Left renal pelvis (tissue), 4 donors: Measurements from ENCODE around the gene LEF1. TPM values are rescaled to one million over a fixed set of nuclear protein-coding genes. Genes with fewer than 3 reads are reported as not detected.

Experiments used
- DNase-seq, 4 donors: peaks; one replicate each; pipeline ENCODE4 v3.0.0-alpha.2; 2013; ENCODE audit warnings: low read depth in 4 of 4, low spot score in 3 of 4
- polyA plus RNA-seq, 4 donors: library from polyadenylated mRNA; unstranded; fragments of 120-200 nt; gene quantifications; one replicate each; pipeline ENCODE4 v1.2.1, GENCODE V29; 2013; ENCODE audit not compliant: insufficient read length in 4 of 4

The LEF1 gene
- polyA plus RNA-seq, 4 donors = 70.6 to 124 (median 84.9) TPM

DNA sequence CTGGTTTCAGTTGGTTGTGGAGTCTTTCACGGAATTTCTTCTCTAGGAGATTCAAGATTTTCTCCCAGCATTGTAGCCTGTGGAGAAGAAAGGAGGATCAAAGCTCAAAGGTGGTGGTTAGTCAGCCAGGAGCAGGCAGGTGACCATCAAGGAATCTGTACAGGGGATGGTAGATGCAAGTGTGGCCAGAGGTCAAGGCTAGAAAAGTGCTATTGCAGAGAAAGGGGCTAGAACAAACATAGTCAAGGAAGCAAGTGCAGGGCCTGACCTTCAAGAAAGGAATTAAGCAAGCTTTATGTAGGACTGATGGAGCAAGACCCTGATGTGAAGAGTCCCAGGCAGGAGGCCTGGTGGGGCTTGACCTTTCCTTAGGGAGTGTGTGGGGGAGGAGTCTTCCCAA lies 162.9 kb downstream of the LEF1 start:
- no peak for DNase-seq

- DNase-seq = no peak
These were observed 164.1 kb downstream of the LEF1 start for GRCh38 chr4:108004646-108005045.

DNA sequence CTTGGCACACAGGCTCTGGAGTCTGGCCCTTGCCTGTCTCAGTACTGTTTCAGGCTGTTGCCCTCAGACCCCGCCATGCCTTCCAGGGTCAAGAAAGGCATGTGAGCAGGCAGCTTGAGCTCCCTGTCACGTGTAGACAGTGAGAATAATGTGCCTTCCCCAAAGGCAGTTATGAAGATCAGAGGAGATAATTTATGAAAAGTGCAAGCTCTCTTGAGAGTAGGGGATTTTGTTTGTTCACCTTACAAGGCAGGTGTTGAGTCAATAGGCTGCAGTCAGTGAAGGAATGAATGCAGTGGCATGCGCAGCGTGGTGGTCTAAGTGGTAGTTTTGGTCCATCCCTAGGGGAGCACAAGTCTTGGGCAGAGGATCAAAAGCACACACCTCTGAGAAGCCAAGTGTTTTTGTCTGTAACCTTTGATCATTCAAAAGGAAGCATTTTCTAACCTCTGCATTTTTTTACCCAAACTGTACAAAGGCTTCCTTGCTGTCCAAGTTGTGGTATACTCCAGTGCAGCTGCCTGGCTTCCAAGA lies 164.7 kb downstream of the LEF1 start:
- DNase-seq = no peak

DNA sequence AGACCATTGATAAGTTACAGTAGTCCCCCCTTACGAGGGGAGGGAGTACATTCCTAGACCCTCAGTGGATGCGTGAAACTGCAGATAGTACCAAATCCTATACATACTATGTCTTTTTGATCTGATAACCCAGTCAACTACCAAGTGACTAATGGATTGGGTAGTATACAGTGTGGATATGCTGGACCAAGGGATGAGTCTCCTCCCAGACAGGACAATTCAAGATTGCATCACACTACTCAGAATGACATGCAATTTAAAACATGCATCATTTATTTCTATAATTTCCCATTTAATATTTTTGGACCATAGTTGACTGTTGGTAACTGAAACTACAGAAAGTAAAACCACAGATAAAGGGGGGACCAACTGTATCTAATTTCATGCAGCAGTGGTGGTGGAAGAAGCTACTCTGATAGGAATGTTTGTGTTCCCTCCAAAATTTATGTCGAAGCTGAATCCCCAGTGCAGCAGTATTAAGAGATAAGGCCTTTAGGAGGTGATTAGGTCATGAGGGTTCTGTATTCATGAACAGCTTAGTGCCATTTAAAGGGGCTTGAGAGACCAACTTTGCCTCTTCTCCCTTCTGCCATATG lies 167.1 kb downstream of the LEF1 start:
- no peak for DNase-seq

GRCh38 chr4:107999932-108000539 lies 168.7 kb downstream of the LEF1 start:
- DNase-seq = no peak

- DNase-seq = no peak
These were observed 170.9 kb downstream of the LEF1 start for GRCh38 chr4:107997794-107998193.

Other genes starting within 250 kb of the LEF1 start
- 1 to 10 TPM; 4.4 to 8.7 (median 6.2) TPM for gene CYP2U1, start 237.4 kb downstream of the LEF1 start, polyA plus RNA-seq
- gene HADH, start 179.0 kb downstream of the LEF1 start, polyA plus RNA-seq = 100 to 1,000 TPM in 1 of 4 donors, 10 to 100 TPM in 3; 64.3 to 106 (median 93.9) TPM